Neuron (in vitro differentiated cells): ENCODE results near the gene LSR.

Source experiments
- H2AFZ ChIP-seq: one replicate; pipeline ENCODE4 v1.6.1; 2013; ENCODE audit warnings: low read depth, mild to moderate bottlenecking, inconsistent platforms, low read length, moderate library complexity
- H3K27me3 ChIP-seq: one replicate; pipeline ENCODE4 v1.6.1; 2013; ENCODE audit warnings: low read length; ENCODE audit not compliant: insufficient read depth
- H3K36me3 ChIP-seq: one replicate; pipeline ENCODE4 v1.6.1; 2013; ENCODE audit warnings: low read length; ENCODE audit not compliant: insufficient read depth
- H3K4me1 ChIP-seq: one replicate; pipeline ENCODE4 v1.6.1; 2013; ENCODE audit warnings: low read length; ENCODE audit not compliant: insufficient read depth
- H3K4me3 ChIP-seq: 2 replicates; pipeline ENCODE4 v1.5.1; 2013; ENCODE audit warnings: mild to moderate bottlenecking, low read length, moderate library complexity
- H3K9me3 ChIP-seq: one replicate; pipeline ENCODE4 v1.6.1; 2013; ENCODE audit warnings: low read length

The LSR gene

DNA sequence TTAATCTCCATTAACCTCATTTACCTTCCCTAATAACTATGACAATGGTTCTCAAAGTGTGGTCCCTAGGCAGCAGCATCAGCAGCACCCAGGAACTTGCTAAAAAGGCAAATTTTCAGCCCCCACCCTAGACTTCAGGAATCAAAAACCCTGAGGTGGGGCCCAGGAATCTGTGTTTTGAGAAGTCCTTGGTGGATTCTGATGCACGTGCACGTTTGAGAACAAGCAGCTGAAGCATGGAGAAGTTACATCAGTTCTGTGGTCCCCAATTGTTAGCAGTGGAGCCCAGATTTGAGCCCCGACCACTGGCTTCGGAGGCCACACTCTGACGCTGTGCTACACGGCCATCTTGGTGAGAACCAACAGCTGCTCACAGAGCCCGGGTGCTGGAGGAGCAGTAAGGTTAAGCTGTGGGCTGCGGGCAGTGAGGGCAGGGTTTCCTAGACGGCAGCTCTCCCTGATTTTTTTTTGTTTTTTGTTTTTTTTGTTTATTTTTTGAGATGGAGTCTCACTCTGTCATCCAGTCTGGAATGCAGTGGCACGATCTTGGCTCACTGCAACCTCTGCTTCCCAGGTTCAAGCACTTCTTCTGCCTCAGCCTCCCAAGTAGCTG, 66.2 kb downstream of the LSR start:
- peaks cover 3% of the 10 kb centered on the region for H3K27me3 ChIP-seq
- no peaks in the 10 kb centered on the region for H3K9me3 ChIP-seq
- no peak overlapping the region for H3K4me3 ChIP-seq
- H3K36me3 ChIP-seq = no peaks in the 10 kb centered on the region
- H3K4me1 ChIP-seq = peaks cover 5% of the 10 kb centered on the region
- no peak overlapping the region for H2AFZ ChIP-seq

GRCh38 chr19:35315883-35316282, 67.1 kb downstream of the LSR start:
- Histone ChIP-seq H3K9me3 (no peaks in the 10 kb centered on the region), H3K4me3 (no peak overlapping the region), H3K27me3 (peaks cover 3% of the 10 kb centered on the region), H2AFZ (no peak overlapping the region), H3K36me3 (no peaks in the 10 kb centered on the region), H3K4me1 (peaks cover 5% of the 10 kb centered on the region)

DNA sequence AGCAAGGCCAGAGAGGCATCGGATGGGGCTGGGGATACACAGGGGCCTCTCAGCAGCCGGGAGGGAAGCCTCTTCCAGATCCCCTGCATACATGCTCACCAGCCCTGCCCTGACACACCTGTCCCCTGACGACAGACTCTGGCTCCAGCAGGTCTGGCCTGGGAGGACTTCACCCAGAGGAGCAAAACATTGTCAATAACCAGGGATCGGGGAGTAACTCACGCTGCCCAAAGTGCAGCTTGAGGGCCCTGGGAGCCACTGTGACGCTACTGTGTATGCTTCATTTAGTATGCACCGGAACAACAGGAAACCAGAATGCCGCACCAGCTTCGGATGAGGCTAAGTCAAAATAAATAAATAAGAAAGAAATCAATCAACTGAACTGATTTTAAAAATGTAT, 67.8 kb downstream of the LSR start:
- Histone ChIP-seq H3K36me3 (no peaks in the 10 kb centered on the region), H3K4me3 (no peak overlapping the region), H3K9me3 (no peaks in the 10 kb centered on the region), H2AFZ (no peak overlapping the region), H3K27me3 (peaks cover 3% of the 10 kb centered on the region), H3K4me1 (peaks cover 5% of the 10 kb centered on the region)
